NCI-H524 (cell line): ENCODE measurements around the gene ANKRD1.

Experiments used
- DNase-seq, 2 experiments: peaks; one replicate each; lab custom pipeline; 2025; lab: John Stamatoyannopoulos, UW

Gene ANKRD1

DNA sequence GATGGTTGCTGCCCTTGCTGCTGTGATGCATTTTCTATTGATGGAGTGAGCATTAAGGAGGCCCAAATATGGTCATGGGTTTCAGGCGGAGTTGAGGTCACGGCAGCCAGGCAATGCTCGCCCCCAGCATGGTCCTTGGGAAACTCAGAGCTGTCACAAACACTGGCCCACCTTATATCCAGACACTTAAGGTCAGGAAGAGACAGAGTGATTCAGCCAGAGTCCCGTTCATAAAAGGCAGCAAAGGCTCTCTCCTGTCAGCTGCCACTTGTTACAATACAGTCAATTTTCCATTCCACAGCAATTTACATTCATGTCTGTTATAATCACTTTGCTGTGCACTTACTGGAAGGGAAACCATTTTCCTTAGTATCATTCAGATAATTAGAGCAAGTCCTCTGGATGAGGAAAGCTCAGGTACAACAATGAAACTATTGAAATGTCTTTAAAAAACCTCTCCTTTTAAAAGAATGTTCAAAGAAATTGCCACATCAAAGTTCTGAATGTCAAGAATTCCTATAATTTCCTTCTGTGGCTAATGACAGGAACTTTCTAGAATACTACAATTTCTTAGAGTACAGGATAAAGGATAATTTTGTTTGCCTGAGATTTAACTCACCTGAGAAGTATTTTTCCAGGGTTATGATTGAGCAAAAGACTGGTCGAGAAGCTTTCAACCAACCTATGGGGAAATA lies 14.8 kb upstream of the ANKRD1 start:
- DNase-seq = no peak

DNA sequence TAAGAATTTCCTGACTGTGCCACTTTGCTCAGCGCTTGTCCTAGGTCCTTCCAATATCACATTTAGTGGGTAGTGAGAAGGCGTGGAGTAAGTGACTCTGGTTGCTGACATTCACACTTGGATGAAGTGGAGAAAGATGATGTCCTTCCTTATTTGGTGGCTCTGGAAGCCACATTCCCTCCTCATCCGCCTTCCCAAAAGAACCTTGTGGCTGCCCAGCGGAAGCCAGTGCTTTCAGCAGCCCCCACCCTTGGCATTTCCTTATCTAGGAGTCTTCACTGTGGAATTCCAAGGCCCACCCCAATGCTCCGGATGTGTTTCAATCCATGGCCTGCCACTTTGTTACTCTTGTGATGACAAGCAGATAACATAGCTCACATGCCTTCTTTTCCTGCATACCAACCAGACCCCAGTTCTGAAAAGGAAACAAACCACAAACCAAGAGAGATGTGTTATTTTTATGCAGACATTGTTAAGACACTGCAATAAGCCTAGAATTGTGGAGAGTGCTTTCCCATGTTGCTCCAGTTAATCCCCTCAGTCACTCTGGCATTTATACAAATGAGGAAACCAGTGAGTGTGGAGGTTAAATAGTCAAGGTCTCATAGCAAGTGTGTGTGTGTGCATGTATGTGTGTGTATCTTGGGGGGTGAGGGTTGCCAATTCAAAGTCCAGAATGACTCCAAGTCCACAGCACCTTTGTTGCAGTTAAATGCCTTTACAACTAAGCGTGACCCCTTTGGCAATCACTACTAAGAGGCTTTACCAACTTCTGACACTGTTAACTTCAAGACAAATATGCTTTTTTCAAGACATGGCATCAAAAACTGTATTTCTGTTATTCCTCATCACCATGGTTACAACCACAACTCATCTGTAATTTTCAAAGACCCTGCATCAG lies 10.3 kb upstream of the ANKRD1 start:
- DNase-seq = no peak

DNA sequence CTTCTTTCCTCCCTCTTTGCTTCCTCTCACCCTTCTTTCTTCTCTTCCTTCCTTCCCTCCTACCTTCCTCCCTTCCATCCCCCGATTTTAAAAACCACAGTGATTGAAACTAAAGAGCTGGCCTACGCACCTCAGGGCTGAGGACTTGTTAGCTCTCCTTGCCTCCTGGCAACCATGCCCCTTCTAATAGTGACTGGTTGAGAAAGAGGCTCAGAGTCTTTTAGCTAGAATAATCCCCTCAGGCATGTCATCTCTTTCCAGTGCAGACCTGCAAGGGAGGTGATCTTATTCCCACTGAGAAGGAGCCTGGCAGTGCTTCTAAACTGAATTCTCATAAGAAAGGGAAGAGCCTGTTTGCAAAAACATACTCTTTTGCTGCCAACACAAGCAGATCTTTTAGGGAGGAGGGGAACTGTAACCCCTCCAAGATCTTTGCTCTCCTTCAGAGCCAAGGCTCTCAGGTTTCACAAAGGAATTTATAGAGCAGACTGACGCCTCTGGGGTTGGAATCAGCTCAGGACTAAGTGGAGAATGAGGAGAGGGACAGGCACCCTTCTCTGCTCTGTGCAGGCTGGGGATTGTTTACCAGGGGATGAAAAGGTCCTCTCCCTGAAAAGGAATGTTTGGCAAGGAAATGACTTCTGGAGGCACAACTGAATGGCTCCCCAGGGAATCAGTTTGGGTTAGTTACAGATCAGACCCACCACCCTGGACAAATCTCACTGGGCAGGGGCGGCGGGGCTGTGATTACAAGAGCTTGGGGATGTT lies 9.4 kb upstream of the ANKRD1 start:
- DNase-seq = no peak

DNA sequence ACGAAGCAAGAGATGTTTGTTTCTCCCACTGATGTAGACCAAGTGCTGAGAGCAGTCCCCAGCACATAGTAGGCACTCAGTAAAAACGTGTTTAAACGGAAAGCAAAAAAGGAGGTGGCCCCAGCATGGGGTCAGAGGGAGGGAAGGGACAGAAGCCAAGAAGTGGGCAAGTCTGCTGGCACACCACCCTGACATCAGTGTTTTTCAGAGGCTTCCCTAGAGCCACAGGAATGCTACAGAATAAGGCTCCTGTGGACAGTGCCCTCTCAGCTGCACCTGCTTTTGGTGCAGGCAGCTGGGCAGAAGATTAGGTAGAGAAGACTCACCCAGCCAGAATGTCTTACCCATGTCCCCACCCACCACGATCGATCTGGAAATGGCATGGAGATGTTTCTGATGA lies 8.3 kb upstream of the ANKRD1 start:
- DNase-seq = no peak

DNA sequence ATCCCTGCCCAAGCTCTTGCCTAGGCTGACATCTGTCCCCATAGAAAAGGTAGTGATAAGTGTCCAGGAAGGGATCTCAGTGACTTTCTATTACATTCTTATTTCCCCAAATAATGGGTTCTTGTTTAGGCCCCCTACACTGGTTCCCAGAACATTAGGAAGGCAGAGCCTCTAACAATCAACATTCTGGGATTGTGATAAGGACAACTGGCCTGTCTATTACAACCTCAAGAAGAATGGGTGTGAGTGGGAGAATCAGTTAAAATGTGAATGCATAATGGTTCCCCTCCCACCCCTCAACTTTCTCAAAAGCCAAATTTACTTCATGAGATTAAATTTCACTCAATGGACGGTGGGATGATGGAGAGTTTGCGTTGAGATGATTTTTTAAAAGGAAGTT lies 6.4 kb upstream of the ANKRD1 start:
- DNase-seq = no peak

DNA sequence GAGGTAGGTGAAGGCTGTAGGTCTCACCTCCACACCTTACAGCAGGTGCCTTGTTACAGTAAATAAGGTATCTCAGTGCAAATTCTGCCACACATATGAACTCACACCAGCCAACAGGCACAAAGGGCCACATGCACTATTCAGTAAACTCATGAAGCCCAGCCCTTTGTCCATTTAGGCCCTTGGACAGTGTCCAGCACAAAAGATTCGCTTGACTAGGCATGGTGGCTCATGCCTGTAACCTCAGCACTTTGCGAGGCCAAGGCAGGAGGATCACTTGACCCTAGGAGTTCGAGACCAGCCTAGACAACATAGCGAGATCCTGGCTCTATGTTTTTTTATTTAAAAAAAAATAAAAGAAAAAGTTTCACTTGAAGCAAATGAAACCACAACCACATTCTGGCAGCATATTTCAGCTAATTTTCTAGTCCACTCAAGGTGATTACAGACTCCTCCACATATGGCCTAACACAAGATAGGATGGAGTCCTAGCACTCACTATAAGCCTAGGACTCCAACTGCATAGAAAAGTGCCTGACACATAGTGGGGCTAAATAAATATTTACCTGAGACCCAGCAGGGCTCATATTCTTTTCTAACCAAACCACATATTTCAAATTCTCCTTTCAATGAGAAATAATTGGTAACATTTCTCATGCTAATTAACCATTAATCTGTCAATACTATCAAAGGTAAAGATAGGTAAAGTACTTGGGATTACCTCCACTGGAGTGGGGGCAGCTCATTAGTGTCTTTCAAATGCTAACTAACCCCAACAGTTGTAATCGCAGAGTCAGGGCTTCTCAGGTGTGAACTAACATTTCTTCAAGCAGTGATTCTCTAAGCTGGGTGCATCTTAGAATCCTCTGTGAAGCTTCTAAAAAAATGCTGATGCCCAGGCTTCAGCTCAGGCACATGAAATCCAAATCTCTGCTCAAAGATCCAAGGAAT lies 4.5 kb upstream of the ANKRD1 start:
- no peak for DNase-seq

DNA sequence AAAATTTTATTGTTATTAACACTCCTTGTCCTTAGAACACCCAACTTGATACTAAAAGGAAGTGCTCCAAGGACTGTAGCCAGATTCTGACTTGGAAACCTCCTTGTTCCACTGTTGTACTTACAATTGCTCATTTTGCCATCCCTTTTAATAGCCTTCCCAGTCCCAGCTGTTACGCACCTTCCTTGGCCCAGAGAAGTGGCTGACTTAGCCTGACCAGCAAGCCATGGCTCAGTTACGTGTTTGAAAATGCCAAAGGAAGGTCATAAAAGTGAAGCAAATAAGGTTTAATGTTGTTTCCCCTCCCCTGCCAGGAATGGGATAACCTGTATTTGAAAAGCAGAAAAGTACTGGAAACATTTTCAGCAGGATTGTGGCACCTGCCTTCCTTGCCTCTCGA lies 3.7 kb upstream of the ANKRD1 start:
- DNase-seq = no peak

DNA sequence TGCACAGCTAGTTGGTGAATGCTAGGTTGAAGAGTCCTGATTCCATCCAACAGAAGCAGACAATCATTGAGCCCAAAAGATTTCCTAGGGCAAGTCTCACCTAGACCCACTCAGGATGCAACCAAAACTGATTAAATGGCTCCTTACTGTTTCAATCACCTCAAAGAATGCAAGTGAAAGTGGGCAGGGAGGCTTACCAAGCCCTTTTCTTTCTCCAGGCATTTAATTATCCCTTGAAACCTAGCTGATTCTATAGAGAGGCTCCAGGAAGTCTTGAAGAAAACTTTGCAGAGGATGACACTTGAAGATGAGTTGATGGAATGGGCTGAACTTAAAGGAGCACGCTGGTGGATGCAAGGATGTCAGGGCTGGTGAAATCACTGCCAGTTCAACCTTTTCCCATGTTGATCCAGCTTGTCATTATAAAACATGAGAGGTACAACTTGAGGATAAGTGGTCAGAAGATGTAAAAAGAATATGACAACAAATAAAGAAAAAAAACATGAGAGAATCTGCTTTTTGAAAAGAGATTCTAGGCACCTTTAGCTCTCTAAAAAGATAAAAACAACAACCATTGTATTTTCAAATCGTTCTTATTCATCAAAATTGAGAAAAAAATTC lies 2.3 kb upstream of the ANKRD1 start:
- DNase-seq = no peak

DNA sequence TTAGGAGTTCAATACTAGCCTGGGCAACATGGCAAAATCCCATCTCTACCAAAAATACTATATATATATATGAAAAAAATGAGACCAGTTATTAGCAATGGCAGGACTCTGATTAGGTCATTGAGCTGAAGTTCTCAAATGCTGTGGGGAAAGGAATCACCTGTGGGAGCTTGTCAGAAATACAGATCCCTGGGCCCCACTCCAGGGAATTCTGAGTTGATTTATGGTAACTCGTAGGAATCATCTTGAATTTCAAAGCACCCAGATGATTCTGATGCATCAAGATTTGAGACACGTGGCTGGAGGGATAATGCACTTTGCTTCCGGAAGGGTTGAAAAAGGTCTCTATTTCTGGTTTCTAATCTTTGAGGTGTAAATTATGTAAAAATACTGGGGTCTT lies 1.0 kb upstream of the ANKRD1 start:
- DNase-seq = no peak

DNA sequence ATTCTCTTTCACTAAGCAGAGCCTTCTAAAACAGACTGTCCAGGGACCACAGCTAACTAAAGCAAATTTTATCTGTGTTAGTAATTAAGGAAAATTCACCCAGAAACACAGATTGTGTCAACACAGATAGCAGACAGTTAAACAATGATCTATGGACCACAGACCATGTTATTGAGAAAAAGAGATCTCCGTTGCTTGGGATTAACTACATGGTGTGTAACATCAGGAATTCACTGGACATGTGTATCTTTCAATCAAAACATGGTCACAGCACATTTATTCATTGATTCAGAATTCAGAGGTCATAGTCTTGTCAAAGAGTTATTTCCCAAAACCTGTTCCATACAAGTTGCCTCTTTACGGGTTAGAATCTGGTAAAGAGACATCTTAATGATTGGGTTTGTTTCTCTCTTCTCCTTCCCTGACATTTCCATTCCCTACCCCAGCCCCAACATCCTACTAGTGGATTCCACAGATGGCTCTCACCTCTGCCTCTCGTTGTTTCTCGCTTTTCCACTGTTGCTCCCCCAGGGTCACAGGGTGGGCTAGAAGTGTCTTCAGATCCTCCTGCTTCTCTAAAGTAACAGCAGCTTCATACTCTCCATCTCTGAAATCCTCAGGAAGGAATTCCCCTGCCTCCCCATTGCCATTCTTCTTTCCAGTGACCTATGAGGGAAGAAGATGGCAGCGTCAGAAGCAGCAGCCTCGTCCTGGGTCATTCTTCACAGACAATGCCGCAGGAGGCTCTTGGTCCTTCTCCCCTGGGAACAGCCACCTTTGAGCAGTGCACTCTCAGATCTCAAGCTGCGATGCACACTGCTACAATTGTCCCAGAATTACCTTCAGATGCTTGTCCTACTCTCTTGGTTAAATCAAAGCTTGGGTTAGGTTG lies 958 bp downstream of the ANKRD1 start:
- no peak for DNase-seq

DNA sequence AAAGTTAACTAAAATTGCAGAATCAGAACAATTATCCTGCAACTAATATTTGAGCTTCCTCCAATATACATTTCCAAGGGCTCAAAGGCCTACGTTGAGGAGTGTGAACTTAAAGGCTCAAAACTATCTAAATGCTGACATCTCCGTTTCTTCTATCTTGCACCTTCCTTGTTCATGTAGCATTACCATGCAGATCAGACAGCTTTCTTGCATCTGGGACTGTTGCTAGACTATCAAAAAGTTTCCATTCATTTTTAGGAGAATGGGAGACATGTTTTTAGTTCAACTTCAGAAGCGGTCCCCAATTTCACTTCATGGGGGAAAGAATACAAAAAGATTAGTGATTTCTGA lies 2.9 kb downstream of the ANKRD1 start:
- no peak for DNase-seq

DNA sequence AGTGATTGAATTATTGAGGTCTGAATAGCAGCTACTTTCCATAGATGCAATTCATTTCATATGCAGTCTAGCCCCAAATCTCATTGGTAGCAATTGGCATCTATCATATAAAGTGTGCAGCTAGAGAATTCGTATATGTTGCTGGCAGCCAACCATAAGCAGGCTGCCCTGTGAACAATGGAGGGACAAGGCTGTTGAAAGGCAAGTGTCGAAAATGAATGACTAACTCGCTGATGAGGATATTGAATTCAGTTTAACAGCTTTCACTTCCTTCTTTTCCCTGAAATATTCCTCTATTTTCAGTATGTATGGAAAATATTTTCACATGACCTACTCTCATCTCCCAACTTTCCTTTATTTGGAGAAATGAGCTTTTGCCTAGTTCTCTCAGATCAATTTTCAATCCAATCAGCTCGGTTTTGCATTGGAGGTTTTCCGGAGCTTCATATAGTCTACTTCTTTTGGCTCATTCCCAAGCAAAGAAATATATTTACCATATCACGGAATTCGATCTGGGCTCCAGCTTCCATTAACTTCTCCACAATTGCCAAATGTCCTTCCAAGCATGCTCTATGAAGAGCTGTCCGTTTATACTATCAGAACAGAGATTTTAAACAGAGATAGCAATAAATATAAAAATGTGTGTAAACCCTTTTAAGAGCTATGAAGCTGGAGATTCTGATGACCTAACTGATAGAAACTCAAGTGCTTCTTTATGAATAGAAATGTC lies 3.5 kb downstream of the ANKRD1 start:
- DNase-seq = no peak

DNA sequence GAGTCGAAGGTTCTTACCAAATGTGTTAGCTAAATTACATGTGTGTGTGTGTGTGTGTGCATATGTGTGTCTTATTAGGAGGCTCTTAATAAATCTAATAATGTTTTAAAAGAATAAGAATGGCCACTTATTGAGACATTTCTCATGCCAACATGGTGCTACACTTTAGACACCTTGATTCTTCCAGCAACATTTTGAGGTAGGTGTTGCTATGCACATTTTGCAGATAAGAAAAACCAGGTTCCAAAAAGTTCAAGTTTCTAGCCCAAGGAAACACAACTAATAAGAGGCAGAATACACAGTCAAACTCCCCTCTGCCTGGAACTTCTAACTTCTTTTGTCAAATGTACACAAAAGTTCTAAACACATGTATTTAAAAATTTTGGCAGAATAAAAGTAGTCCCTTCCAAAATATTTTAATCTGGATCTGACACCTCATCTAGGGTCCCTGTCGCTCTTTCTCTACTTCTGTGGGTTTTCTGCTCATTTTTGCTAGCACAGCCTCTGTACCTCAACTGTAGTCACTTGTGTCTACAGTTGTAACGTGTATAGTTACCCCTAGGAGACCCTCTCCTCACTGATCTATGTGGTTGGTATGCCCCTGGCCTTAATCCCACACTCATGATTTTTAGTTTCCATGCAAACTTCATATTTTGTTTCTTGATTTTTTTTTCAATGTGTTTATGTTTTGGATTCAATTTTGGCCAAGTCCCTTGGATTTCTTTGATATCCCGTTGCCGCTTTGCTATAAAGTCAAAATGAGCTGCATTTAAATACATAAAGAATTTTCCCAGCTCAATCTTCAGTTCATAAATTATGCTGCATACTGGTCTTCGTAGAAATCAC lies 4.3 kb downstream of the ANKRD1 start:
- no peak for DNase-seq

DNA sequence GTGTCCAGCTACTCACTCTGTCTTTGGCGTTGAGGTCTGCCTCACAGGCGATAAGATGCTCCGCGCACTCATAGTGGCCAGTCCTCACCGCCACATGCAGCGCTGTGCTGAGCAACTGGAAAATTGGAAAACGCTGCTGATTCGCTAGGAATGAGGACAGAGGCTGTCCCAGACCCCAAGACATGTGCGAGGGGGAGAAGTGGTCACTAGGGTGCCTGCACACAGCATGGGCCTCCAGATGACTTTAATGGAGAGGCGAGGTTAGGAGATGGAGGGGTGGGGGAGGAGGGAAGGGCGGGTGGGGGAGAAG lies 5.2 kb downstream of the ANKRD1 start:
- DNase-seq = no peak

DNA sequence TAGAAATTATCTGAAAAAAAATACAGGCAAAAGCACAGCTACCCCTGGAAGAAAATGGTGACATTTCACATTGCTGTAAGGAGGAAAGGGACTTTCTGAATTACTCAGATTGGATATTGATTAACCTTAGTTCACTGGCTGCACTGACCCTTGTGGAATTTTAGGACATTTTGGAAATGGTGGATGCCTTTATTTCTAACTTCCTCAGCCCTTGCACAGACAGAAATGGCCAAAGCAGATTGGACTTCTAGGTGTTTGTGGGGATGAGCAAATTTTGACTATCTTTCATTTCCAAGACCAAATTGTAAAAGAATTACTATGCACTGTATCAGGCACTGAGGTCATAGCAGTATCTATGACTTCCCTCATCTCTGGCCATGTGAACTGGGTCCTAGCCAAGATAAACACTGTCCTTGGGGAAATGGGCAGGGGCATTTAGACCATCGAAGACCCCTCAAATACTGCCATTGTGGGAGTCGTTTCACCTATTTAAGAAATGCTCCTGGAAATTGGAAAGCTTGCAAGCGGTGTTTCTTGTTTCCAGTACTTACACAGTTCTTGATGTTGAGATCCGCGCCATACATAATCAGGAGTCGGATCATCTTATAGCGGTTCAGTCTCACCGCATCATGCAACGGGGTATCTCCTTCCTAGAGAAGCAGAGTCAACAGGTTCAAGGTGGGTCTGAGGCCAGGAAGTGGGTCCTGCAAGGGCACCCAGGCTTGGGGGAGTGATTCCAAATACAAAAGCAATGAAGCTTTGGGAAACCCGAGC lies 5.7 kb downstream of the ANKRD1 start:
- DNase-seq = no peak

DNA sequence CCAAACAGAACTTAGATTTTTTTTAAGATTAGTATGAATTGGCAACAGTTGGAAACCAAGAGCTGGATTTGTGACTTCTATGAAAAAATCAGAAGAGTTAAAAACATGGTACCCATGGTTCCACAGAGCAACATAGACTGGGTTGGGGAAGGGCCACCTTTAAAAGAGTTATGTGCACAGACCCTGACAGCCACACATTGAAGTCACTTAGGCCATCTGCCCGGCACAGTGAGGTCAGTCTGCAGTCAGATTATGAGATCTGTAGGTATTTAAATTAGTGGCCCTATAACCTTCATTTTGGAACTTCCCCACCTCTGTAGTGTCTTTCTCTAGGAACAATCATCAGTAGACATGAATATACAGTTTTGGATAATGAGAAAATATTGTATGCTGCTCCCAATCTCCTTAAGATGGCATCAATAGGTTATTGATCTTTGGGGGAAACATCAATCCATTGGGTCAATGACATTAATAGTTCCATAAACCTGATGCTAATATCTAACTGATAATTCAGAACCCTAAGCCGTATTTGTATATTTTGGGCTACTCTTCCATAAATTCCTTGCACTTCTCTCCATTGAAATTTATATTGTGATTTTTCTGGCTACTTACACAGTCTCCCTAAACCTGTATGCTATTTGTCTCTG lies 7.0 kb downstream of the ANKRD1 start:
- DNase-seq = no peak

DNA sequence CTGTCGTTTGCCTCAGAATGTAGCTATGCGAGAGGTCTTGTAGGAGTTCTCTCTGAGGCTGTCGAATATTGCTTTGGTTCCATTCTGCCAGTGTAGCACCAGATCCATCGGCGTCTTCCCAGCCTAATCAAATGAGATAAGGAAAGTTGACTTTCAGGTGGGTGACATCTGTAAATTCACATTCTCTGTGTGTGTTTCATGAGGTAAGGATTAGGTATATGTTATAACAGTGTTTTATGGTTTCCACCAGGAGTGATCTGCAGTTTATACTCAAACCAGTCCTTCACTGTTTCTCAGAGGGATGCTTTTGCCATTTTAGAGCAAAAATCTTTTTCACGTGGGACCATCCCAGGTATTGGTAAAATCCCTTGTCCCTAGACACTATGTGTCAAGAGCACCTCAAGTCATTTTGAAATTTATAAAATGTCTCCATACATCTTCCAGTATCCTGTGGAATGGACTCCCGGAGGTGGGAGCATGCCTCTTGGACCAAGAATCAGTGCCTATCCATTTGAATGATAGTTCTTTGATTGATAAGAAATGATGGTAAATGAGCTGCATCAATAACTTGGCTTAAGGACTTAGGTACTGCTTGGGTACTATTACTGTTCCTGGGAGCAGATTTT lies 7.9 kb downstream of the ANKRD1 start:
- DNase-seq = no peak
